Activated T-cell treated with anti-CD3 and anti-CD28 coated beads, Interleukin-2, amount 50 U/mL, for 24 hours (primary cell): ENCODE results near the gene GRIK3.
"Not testable (repeated sequence)": the region's sequence is repeated elsewhere in the genome, so short reads cannot be mapped to it uniquely, and the experiment has no call there.

ENCODE experiments used
- DNase-seq: peaks from one replicate; pipeline ENCODE4 v3.0.0-alpha.2; 2020
- H3K27ac Mint-ChIP-seq: 2 replicates; pipeline ENCODE4 v1.8.0; 2020; ENCODE audit warnings: mild to moderate bottlenecking, mixed read lengths
- H3K27me3 Mint-ChIP-seq: 2 replicates; pipeline ENCODE4 v1.8.0; 2020; ENCODE audit warnings: mixed read lengths
- H3K36me3 Mint-ChIP-seq: 2 replicates; pipeline ENCODE4 v1.8.0; 2020; ENCODE audit warnings: low read depth, mixed read lengths
- H3K4me1 Mint-ChIP-seq: 2 replicates; pipeline ENCODE4 v1.8.0; 2020; ENCODE audit warnings: low read depth, mixed read lengths
- H3K4me3 Mint-ChIP-seq: 2 replicates; pipeline ENCODE4 v1.8.0; 2020; ENCODE audit warnings: mild to moderate bottlenecking, moderate library complexity, mixed read lengths
- H3K9me3 Mint-ChIP-seq: 2 replicates; pipeline ENCODE4 v1.8.0; 2020; ENCODE audit warnings: mixed read lengths

Gene GRIK3

DNA sequence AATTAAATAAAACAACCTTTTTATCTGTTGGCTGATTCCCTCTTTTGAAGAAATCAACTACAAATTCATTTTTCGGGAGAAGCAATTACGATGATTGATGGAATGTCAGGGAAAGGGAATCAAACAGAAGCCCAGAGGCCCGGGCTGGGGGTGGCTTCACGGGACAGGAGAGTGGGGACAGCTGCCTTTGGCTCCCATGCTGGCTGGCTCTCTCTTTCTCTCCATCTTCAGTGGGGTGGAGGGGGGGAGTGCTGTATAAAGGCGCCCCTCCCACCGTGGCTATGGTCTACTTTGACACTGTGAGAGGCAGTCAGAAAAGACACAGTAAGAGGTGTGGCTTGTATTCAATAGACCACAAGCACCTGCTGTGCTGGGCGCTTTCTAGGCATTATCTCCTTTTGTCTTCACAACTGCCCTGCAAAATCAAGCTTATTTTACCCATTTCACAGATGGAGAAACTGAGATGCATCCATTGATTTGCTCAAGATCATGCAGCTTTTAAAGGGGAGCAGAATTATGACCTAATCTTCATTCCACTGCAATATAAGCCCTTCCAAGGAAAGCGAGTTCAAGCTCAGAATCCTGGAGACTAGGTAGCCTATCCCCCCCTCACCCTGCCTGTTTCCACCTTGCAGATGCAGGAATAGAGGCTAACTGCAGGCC lies 92.9 kb downstream of the GRIK3 start:
- Mint-ChIP-seq H3K36me3 (no peaks in the 10 kb centered on the region), H3K9me3 (no peaks in the 10 kb centered on the region), H3K4me3 (no peak overlapping the region), H3K27ac (no peak overlapping the region), H3K27me3 (peaks cover 28% of the 10 kb centered on the region), H3K4me1 (no peaks in the 10 kb centered on the region)
- DNase-seq: no peak

DNA sequence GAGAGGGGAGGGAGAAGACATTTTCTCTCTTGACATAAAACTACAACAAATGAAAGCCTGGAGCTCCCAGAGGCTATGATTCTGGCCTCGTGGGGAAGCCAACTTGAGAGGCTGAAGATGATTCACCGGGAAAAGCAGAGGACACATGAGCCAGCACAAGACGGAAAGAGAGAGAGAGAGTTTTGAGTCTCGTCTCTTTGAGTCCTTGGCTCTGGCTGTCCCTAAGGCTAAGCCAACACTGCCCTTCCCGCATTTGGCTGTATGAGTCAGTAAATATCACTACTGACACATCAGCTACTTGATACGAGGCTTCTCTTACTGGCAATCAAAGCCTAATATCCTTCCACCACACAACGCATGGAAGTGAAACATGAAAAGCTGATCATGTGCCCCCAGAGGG lies 95.5 kb downstream of the GRIK3 start:
- Mint-ChIP-seq H3K4me1 (no peaks in the 10 kb centered on the region), H3K27me3 (peaks cover 26% of the 10 kb centered on the region), H3K27ac (no peak overlapping the region), H3K36me3 (no peaks in the 10 kb centered on the region), H3K9me3 (no peaks in the 10 kb centered on the region), H3K4me3 (no peak overlapping the region)
- no peak for DNase-seq

- DNase-seq: no peak
- H3K27ac Mint-ChIP-seq: no peak overlapping the region
- H3K9me3 Mint-ChIP-seq: no peaks in the 10 kb centered on the region
- no peaks in the 10 kb centered on the region for H3K4me1 Mint-ChIP-seq
- no peaks in the 10 kb centered on the region for H3K36me3 Mint-ChIP-seq
- no peak overlapping the region for H3K4me3 Mint-ChIP-seq
- H3K27me3 Mint-ChIP-seq: peaks cover 26% of the 10 kb centered on the region
Measured at GRCh38 chr1:36937371-36937770, 96.9 kb downstream of the GRIK3 start.

DNA sequence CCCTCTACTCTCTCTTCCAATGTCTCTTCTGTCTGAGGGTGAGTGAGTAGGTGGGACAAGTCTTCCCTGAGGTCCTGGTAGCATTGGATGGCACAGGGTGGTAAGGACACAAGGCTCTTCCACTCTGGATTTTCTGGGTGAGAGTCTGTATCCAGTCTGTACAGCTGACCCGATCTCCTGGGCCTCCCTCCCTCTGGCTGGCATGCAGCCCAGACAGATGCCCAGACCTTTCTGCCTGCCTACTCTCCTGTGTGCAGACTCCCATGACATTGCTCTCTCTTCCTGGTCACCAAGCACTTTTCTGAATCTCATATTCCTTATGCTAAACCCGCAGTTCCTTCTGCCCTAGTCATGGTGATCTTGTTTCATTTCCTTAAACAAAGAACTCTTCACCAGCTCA lies 100.3 kb downstream of the GRIK3 start:
- no peak overlapping the region for H3K4me3 Mint-ChIP-seq
- no peaks in the 10 kb centered on the region for H3K4me1 Mint-ChIP-seq
- no peak overlapping the region for H3K27ac Mint-ChIP-seq
- no peak for DNase-seq
- peaks cover 9% of the 10 kb centered on the region for H3K27me3 Mint-ChIP-seq
- no peaks in the 10 kb centered on the region for H3K9me3 Mint-ChIP-seq
- H3K36me3 Mint-ChIP-seq: no peaks in the 10 kb centered on the region

DNA sequence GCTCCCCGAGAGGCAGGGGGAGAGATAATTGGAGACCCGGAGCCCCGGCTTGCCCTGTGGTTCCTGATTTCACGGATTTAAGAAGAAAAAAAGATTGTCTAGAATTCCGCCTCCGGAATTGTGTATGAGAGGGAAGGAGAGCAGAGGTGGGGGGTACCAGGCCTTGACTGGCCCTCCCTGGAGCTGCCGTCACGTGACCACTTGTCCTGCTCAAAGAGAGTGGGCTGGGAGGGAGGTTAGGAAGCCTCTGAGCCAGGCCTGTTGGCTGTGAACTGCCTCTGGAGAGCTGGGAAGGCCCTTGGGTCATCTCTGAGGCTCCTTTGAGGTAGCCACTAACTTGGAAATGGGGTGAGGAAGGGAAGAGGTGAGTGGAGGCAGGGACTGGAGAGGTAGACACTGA lies 106.5 kb downstream of the GRIK3 start:
- no peak for DNase-seq
- Mint-ChIP-seq H3K27ac (no peak overlapping the region), H3K4me1 (no peaks in the 10 kb centered on the region), H3K27me3 (peaks cover 10% of the 10 kb centered on the region), H3K9me3 (no peaks in the 10 kb centered on the region), H3K36me3 (no peaks in the 10 kb centered on the region), H3K4me3 (no peak overlapping the region)

GRCh38 chr1:36925251-36925650 lies 109.1 kb downstream of the GRIK3 start:
- peaks cover 32% of the 10 kb centered on the region for H3K27me3 Mint-ChIP-seq
- H3K4me1 Mint-ChIP-seq: no peaks in the 10 kb centered on the region
- H3K4me3 Mint-ChIP-seq: no peak overlapping the region
- DNase-seq: no peak
- H3K36me3 Mint-ChIP-seq: no peaks in the 10 kb centered on the region
- no peaks in the 10 kb centered on the region for H3K9me3 Mint-ChIP-seq
- no peak overlapping the region for H3K27ac Mint-ChIP-seq

- H3K27me3 Mint-ChIP-seq: peaks cover 34% of the 10 kb centered on the region
- H3K4me3 Mint-ChIP-seq: no peak overlapping the region
- H3K27ac Mint-ChIP-seq: no peak overlapping the region
- H3K36me3 Mint-ChIP-seq: no peaks in the 10 kb centered on the region
- peak; percentile 39 for DNase-seq
- H3K4me1 Mint-ChIP-seq: no peaks in the 10 kb centered on the region
- no peaks in the 10 kb centered on the region for H3K9me3 Mint-ChIP-seq
Measured at GRCh38 chr1:36924282-36924811, 110.0 kb downstream of the GRIK3 start.

- Mint-ChIP-seq H3K27me3 (peaks cover 34% of the 10 kb centered on the region), H3K36me3 (no peaks in the 10 kb centered on the region), H3K27ac (no peak overlapping the region), H3K4me3 (no peak overlapping the region), H3K4me1 (no peaks in the 10 kb centered on the region), H3K9me3 (no peaks in the 10 kb centered on the region)
- no peak for DNase-seq
Measured at GRCh38 chr1:36922593-36923426, 111.5 kb downstream of the GRIK3 start.

DNA sequence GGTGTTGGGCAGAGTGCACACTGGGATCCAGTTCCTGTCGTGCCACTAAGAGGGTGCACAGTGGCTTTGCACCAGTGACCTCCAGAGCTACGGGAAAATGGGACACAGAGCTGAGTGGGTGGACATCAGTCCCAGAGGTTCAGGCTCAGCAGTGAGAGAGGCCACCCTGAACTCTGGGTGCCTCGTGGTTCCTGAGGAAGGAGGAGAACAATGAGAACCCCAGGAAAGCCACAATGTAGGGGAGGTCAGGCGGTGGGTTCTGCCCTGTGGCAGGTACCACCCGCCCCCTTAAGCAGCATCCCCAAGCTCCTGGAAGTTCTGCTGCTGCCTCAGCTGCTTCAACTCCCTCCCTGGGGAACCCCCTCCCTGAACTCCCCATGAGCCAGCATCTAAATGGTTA lies 112.2 kb downstream of the GRIK3 start:
- H3K4me3 Mint-ChIP-seq: no peak overlapping the region
- H3K4me1 Mint-ChIP-seq: no peaks in the 10 kb centered on the region
- H3K36me3 Mint-ChIP-seq: no peaks in the 10 kb centered on the region
- DNase-seq: no peak
- H3K9me3 Mint-ChIP-seq: no peaks in the 10 kb centered on the region
- H3K27ac Mint-ChIP-seq: no peak overlapping the region
- peaks cover 34% of the 10 kb centered on the region for H3K27me3 Mint-ChIP-seq

GRCh38 chr1:36920801-36921405 lies 113.4 kb downstream of the GRIK3 start:
- Mint-ChIP-seq H3K27ac (no peak overlapping the region), H3K36me3 (no peaks in the 10 kb centered on the region), H3K27me3 (peaks cover 30% of the 10 kb centered on the region), H3K9me3 (no peaks in the 10 kb centered on the region), H3K4me1 (no peaks in the 10 kb centered on the region), H3K4me3 (no peak overlapping the region)
- DNase-seq: no peak

DNA sequence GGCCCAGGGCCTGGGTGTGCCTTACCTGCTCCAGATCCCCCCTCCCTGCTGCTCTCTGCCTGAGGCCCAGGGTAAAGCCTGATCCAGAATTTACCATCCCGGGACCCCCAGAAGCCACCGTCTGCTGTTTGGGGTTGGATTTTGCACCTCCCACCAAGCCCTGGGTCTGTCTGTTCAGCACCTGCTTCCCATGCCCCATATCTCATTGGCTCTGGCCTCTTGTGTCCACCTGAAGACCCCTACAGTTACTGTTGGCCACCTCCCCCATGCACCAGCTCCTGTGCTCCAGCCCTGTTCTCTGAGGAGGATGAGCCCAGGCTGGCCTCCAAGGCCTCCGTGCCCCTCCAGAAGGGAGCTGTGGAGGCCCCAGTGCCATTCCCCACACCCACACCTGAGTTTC lies 113.9 kb downstream of the GRIK3 start:
- Mint-ChIP-seq H3K9me3 (no peaks in the 10 kb centered on the region), H3K36me3 (no peaks in the 10 kb centered on the region), H3K27ac (no peak overlapping the region), H3K27me3 (peaks cover 30% of the 10 kb centered on the region), H3K4me3 (no peak overlapping the region), H3K4me1 (no peaks in the 10 kb centered on the region)
- DNase-seq: no peak

DNA sequence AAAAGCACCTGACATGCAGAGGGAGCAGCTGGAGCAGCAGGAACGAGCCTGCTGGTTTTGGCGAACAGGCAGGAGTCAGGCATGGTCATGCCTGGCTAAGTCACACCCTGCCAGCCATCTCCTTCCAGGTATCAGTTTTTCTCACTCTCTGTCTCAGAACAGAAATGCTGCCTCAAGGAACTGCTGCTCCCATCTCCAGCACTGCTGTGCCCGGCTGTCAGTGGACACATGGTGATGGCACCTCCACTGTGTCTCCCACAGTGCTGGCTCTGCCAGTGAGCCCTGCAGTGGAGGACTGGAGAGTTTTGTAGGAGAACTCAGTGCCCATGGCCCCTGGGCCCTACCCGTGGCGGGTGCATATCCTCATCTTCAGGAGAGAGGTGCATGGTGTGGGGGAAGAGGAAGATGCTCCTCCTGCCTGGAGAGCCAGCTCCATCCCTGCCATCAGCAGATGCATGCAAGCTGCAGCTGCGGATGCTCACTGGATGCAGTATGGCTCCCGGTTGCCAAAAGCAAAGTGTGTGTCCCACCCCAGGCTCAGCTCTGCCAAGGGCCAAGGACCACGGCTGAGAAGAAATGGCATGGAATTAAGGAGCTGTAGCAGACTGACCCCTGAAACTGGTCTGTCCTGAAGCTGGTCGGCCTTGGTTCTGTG lies 114.7 kb downstream of the GRIK3 start:
- Mint-ChIP-seq H3K27me3 (peaks cover 30% of the 10 kb centered on the region), H3K4me1 (no peaks in the 10 kb centered on the region), H3K27ac (no peak overlapping the region), H3K36me3 (no peaks in the 10 kb centered on the region), H3K9me3 (no peaks in the 10 kb centered on the region), H3K4me3 (no peak overlapping the region)
- no peak for DNase-seq

- H3K27me3 Mint-ChIP-seq: peaks cover 31% of the 10 kb centered on the region
Measured at GRCh38 chr1:36918604-36919003, 115.7 kb downstream of the GRIK3 start.

DNA sequence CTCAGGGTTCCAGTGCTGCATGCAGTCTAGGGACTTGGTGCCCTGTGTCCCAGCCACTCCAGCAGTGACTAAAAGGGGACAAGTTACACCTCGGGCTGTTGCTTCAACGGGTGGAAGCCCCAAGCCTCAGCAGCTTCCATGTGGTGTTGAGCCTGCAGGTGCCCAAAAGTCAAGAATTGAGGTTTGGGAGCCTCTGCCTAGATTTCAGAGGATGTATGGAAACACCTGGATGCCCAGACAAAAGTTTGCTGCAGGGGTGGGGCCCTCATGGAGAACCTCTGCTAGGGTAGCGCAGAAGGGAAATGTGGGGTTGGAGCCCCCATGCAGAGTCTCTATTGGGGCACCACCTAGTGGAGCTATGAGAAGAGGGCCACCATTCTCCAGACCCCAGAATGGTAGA lies 117.8 kb downstream of the GRIK3 start:
- DNase-seq, H3K9me3 Mint-ChIP-seq, H3K36me3 Mint-ChIP-seq, H3K4me3 Mint-ChIP-seq, H3K27ac Mint-ChIP-seq, H3K4me1 Mint-ChIP-seq: not testable (repeated sequence)
- peaks cover 34% of the 10 kb centered on the region for H3K27me3 Mint-ChIP-seq

More at GRCh38 chr1:36918604-36919003, 115.7 kb downstream of the GRIK3 start:
- H3K9me3 Mint-ChIP-seq: no peaks in the 10 kb centered on the region
- no peak overlapping the region for H3K4me3 Mint-ChIP-seq
- no peak for DNase-seq
- H3K36me3 Mint-ChIP-seq: no peaks in the 10 kb centered on the region
- no peak overlapping the region for H3K27ac Mint-ChIP-seq
- H3K4me1 Mint-ChIP-seq: no peaks in the 10 kb centered on the region
